ENCODE measurements around the gene METTL1. TPM values are rescaled to one million over a fixed set of nuclear protein-coding genes. Genes with fewer than 3 reads are reported as not detected.

Gene METTL1
- polyA plus RNA-seq, 1 donor = 22.8 TPM

- Histone ChIP-seq H3K9me3 (ENCODE audit: control insufficient read depth, low read depth, low read length) (peaks cover 13% of the 10 kb centered on the region), H3K4me1 (ENCODE audit: control insufficient read depth, insufficient read depth, low read length) (peaks cover 10% of the 10 kb centered on the region), H3K27me3 (ENCODE audit: control insufficient read depth, insufficient read depth, low read length) (peaks cover 93% of the 10 kb centered on the region), H3K27ac (ENCODE audit: low read length) (no peak overlapping the region), H3K36me3 (ENCODE audit: control insufficient read depth, insufficient read depth, low read length) (no peaks in the 10 kb centered on the region), H3K4me3 (ENCODE audit: low read length) (no peak overlapping the region)
- no CpG with 5 or more reads among the region's 13 CpGs for WGBS (ENCODE audit: insufficient coverage, low lambda C conversion rate)
- no peak for DNase-seq
Observed at GRCh38 chr12:57730336-57731067, 41.4 kb downstream of the METTL1 start.

DNA sequence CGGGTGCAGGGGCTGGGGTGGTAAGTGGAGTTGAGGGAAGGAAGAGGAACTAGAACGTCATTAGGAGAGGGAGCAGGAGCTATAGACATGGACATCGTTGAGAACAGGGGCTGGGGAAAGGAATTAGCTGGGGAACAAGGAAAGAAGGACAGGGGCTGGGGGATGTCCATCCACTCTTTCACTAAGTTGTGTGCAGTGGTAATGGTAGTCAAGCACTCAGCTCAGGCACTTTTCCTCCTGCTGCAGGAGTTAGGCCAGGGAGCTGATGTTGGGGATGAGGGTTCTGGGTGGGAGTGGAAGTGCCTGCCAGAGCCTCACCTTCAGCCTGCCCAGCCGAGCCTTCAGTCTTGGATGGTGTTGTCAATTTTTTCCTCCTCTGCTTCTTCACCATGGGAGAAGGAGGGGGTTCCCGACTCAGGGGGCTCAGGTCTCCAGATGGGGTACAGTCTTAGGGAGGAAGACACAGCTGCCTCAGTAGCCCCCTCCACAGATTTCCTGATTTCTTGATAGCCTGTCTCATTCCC is 42.5 kb downstream of the METTL1 start:
- H3K9me3 ChIP-seq (ENCODE audit: control insufficient read depth, low read depth, low read length) = peaks cover 13% of the 10 kb centered on the region
- H3K4me1 ChIP-seq (ENCODE audit: control insufficient read depth, insufficient read depth, low read length) = peaks cover 10% of the 10 kb centered on the region
- no peak overlapping the region for H3K4me3 ChIP-seq (ENCODE audit: low read length)
- no peak overlapping the region for H3K27ac ChIP-seq (ENCODE audit: low read length)
- H3K27me3 ChIP-seq (ENCODE audit: control insufficient read depth, insufficient read depth, low read length) = peaks cover 91% of the 10 kb centered on the region
- DNase-seq = no peak
- H3K36me3 ChIP-seq (ENCODE audit: control insufficient read depth, insufficient read depth, low read length) = no peaks in the 10 kb centered on the region
- WGBS (ENCODE audit: insufficient coverage, low lambda C conversion rate) = 10% methylated on average over 2 of the region's 5 CpGs

DNA sequence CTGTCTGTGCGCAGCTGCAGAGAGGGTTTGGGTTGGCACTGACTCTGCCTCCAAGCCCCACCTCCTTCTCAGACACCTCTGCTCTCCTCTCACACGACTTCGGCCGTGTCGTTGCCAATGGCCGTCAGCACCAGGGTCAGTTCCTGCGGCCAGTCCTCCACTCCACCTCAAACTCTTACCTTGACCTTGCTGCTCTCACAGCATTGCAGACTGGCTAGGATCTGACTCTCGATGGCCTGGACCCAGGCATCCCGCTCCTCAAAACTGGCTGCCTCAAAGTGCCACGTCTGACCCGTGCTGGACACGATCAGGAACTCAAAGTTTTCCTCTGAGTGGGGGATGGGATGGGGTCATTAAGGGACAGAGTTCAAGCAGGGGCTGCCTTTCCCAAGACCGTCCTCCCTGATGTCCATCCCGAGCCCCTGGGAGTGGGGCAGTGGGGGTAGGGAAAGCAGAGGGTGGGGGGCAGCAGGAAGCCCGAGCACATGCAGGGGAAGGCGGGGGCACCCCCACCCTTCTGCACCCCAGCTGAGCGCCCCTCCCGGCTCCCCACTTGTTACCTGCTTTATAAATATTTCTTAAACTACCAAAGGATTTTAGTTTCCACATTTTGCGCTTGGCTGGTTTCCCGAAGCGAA is 44.0 kb downstream of the METTL1 start:
- Histone ChIP-seq H3K27ac (ENCODE audit: low read length) (no peak overlapping the region), H3K4me3 (ENCODE audit: low read length) (no peak overlapping the region), H3K4me1 (ENCODE audit: control insufficient read depth, insufficient read depth, low read length) (peaks cover 10% of the 10 kb centered on the region), H3K9me3 (ENCODE audit: control insufficient read depth, low read depth, low read length) (peaks cover 13% of the 10 kb centered on the region), H3K36me3 (ENCODE audit: control insufficient read depth, insufficient read depth, low read length) (no peaks in the 10 kb centered on the region), H3K27me3 (ENCODE audit: control insufficient read depth, insufficient read depth, low read length) (peaks cover 78% of the 10 kb centered on the region)
- no peak for DNase-seq
- whole genome bisulfite sequencing (ENCODE audit: insufficient coverage, low lambda C conversion rate) = 78% methylated on average over 3 of the region's 21 CpGs

- H3K9me3 ChIP-seq (ENCODE audit: control insufficient read depth, low read depth, low read length) = peaks cover 13% of the 10 kb centered on the region
- no peaks in the 10 kb centered on the region for H3K36me3 ChIP-seq (ENCODE audit: control insufficient read depth, insufficient read depth, low read length)
- H3K27ac ChIP-seq (ENCODE audit: low read length) = no peak overlapping the region
- peaks cover 70% of the 10 kb centered on the region for H3K27me3 ChIP-seq (ENCODE audit: control insufficient read depth, insufficient read depth, low read length)
- no CpG with 5 or more reads among the region's 76 CpGs for WGBS (ENCODE audit: insufficient coverage, low lambda C conversion rate)
- H3K4me3 ChIP-seq (ENCODE audit: low read length) = peak overlapping the region; percentile 69
- DNase-seq = no peak
- peaks cover 10% of the 10 kb centered on the region for H3K4me1 ChIP-seq (ENCODE audit: control insufficient read depth, insufficient read depth, low read length)
Observed at GRCh38 chr12:57726884-57727757, 44.8 kb downstream of the METTL1 start.

GRCh38 chr12:57726151-57726883 is 45.6 kb downstream of the METTL1 start:
- H3K36me3 ChIP-seq (ENCODE audit: control insufficient read depth, insufficient read depth, low read length) = peaks cover 3% of the 10 kb centered on the region
- WGBS (ENCODE audit: insufficient coverage, low lambda C conversion rate) = no CpG with 5 or more reads among the region's 79 CpGs

GRCh38 chr12:57725851-57726150 is 46.1 kb downstream of the METTL1 start:
- H3K9me3 ChIP-seq (ENCODE audit: control insufficient read depth, low read depth, low read length) = peaks cover 13% of the 10 kb centered on the region
- H3K4me3 ChIP-seq (ENCODE audit: low read length) = peak overlapping the region; percentile 69
- DNase-seq = no peak
- peaks cover 7% of the 10 kb centered on the region for H3K36me3 ChIP-seq (ENCODE audit: control insufficient read depth, insufficient read depth, low read length)
- peaks cover 57% of the 10 kb centered on the region for H3K27me3 ChIP-seq (ENCODE audit: control insufficient read depth, insufficient read depth, low read length)
- H3K4me1 ChIP-seq (ENCODE audit: control insufficient read depth, insufficient read depth, low read length) = peaks cover 10% of the 10 kb centered on the region
- H3K27ac ChIP-seq (ENCODE audit: low read length) = no peak overlapping the region
- no CpG with 5 or more reads among the region's 10 CpGs for WGBS (ENCODE audit: insufficient coverage, low lambda C conversion rate)

More at GRCh38 chr12:57726151-57726883, 45.6 kb downstream of the METTL1 start:
- Histone ChIP-seq H3K27ac (ENCODE audit: low read length) (no peak overlapping the region), H3K4me3 (ENCODE audit: low read length) (peak overlapping the region; percentile 69), H3K9me3 (ENCODE audit: control insufficient read depth, low read depth, low read length) (peaks cover 13% of the 10 kb centered on the region), H3K4me1 (ENCODE audit: control insufficient read depth, insufficient read depth, low read length) (peaks cover 10% of the 10 kb centered on the region), H3K27me3 (ENCODE audit: control insufficient read depth, insufficient read depth, low read length) (peaks cover 62% of the 10 kb centered on the region)
- peak; percentile 75 to 77 for DNase-seq

DNA sequence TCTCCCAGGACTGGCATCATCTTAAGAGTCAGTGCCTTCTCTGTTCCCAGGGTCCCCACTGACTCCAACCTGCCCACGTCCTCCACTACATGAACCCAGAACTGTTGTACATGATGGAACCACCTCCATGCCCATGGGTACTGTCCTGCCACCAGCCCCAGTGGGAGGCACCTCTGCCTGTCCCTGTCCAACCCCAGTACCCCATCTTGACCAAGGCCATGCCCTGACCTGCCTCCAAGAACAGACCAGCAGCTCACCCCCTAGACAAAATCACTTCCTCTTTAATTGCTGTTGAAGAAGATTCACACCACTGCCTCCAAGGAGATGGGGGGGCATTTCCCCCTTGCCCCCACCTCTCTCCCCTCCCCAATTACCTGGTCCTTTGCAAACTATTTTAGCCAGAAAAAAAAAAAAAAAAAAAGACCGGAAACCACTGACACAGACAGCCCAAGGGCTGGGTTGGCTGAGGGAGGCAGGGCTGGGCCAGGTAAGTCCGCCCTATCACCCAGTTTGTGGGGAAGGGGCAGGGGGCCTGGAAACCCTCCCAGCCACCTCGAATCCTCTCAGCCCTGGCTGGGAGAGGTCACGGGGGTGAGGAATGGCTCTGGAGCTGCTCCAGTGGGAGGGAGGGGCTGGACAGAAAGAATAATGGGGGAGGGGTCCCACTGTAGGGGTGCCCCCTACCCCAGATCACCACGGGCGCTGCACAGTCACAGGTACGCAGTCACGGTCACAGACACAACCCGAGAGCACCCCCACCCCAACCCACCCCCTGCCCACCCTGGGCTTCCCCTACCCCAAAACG is 46.8 kb downstream of the METTL1 start:
- H3K4me1 ChIP-seq (ENCODE audit: control insufficient read depth, insufficient read depth, low read length) = peaks cover 10% of the 10 kb centered on the region
- H3K27me3 ChIP-seq (ENCODE audit: control insufficient read depth, insufficient read depth, low read length) = peaks cover 50% of the 10 kb centered on the region
- no peak overlapping the region for H3K4me3 ChIP-seq (ENCODE audit: low read length)
- WGBS (ENCODE audit: insufficient coverage, low lambda C conversion rate) = no CpG with 5 or more reads among the region's 11 CpGs
- H3K27ac ChIP-seq (ENCODE audit: low read length) = no peak overlapping the region
- peaks cover 13% of the 10 kb centered on the region for H3K9me3 ChIP-seq (ENCODE audit: control insufficient read depth, low read depth, low read length)
- no peak for DNase-seq
- peaks cover 14% of the 10 kb centered on the region for H3K36me3 ChIP-seq (ENCODE audit: control insufficient read depth, insufficient read depth, low read length)

DNA sequence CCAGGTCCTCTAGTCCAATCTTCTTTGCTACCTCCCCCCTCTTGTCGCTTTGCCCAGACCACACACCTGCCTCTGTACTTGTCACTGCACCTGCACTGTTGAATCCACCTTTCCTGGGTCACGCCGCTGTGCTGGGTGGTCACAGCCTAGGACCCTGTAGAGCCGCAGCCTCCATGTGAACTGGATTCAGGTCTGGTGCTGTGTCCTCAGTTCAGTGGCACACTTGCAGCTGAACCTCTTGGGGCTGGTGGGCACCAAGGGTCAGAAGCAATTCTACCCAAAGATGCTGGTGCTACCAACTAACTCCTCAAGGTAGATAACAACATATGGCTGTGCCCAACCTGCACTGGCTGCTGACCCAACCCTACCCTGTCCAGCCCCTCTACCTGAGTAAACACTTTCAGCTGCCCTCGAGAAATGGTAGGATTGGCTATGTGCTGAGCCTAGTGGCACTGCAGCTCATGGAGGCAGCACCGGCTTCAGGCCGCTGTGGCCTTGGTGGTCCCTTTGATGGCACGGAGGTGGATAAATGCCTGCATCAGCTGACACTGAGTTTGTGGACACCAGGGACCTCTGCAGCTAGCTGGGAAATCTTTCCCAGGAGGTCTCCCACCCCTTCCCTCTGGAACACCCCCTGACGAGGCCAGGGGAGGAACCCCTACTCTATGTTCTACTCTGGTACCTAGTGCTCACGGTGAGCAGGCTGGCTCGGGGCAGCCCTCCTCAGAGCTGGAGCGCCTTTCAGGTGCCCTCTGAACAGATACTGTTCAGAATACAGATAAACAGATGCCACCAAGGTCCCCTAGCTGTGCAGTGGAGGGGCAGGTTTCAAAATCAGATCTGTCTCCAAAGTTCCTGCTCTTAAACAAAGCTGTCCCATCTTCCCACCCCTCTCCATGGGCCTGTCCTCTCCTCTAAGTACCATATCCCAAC is 47.6 kb downstream of the METTL1 start:
- H3K27me3 ChIP-seq (ENCODE audit: control insufficient read depth, insufficient read depth, low read length) = peaks cover 42% of the 10 kb centered on the region
- WGBS (ENCODE audit: insufficient coverage, low lambda C conversion rate) = 100% methylated on average over 1 of the region's 12 CpGs
- H3K36me3 ChIP-seq (ENCODE audit: control insufficient read depth, insufficient read depth, low read length) = peaks cover 22% of the 10 kb centered on the region
- H3K9me3 ChIP-seq (ENCODE audit: control insufficient read depth, low read depth, low read length) = peaks cover 13% of the 10 kb centered on the region
- no peak overlapping the region for H3K27ac ChIP-seq (ENCODE audit: low read length)
- peaks cover 10% of the 10 kb centered on the region for H3K4me1 ChIP-seq (ENCODE audit: control insufficient read depth, insufficient read depth, low read length)
- H3K4me3 ChIP-seq (ENCODE audit: low read length) = no peak overlapping the region
- no peak for DNase-seq

- Histone ChIP-seq H3K27ac (ENCODE audit: low read length) (no peak overlapping the region), H3K4me3 (ENCODE audit: low read length) (no peak overlapping the region), H3K4me1 (ENCODE audit: control insufficient read depth, insufficient read depth, low read length) (peaks cover 10% of the 10 kb centered on the region), H3K36me3 (ENCODE audit: control insufficient read depth, insufficient read depth, low read length) (peaks cover 29% of the 10 kb centered on the region), H3K9me3 (ENCODE audit: control insufficient read depth, low read depth, low read length) (peaks cover 13% of the 10 kb centered on the region), H3K27me3 (ENCODE audit: control insufficient read depth, insufficient read depth, low read length) (peaks cover 37% of the 10 kb centered on the region)
- no CpG with 5 or more reads among the region's 2 CpGs for WGBS (ENCODE audit: insufficient coverage, low lambda C conversion rate)
- DNase-seq = no peak
Observed at GRCh38 chr12:57723630-57723962, 48.3 kb downstream of the METTL1 start.
